HG03432 (cell line): ENCODE measurements around the gene LCMT1.
"Not testable (repeated sequence)": the region's sequence is repeated elsewhere in the genome, so short reads cannot be mapped to it uniquely, and the experiment has no call there.

Source experiments
- ATAC-seq: cut with Tn5 transposase; IDR thresholded peaks from one replicate; pipeline ENCODE4 v1.9.1; 2021; ENCODE audit warnings: mild to moderate bottlenecking, moderate library complexity; ENCODE audit not compliant: unreplicated experiment

Gene LCMT1

DNA sequence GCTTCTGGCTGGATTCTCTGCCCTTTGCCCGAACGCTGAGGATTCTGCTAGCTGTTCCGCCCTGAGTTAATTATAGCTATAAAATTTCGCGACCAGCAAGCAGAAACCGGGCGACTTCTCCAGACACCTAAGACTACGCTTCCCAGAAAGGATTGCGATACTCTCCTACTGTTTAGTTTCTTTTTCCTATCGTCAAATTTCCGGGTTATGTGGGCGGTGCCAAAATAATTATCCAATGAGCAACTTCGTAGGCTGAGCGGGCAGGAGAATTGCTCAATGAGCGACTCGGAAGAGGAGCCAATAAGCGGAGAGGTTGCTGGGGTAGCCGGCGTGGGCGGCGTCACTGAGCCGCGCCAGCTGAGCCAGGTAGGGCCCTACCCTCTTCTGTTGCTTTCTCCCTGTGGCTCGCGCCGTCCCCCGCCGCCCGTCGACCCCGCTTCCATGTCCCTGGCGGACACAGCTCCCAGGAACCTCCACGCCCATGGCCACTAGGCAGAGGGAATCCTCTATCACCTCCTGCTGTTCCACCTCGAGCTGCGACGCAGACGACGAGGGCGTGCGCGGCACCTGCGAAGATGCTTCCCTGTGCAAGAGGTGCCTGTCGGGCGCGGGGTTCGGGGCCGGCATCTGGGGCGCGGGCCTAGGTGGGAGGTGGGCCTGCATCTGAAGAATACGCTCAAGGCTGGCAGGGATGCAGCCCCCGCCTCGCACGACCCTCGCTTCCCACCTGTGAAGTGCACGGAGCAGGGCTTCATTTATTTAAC, at the start of gene LCMT1:
TSS of gene LCMT1 (plus strand) at position 340 of the 764 bp plus-strand sequence. CDS start at position 482, 142 bp downstream.
- peak; percentile 93 for ATAC-seq

DNA sequence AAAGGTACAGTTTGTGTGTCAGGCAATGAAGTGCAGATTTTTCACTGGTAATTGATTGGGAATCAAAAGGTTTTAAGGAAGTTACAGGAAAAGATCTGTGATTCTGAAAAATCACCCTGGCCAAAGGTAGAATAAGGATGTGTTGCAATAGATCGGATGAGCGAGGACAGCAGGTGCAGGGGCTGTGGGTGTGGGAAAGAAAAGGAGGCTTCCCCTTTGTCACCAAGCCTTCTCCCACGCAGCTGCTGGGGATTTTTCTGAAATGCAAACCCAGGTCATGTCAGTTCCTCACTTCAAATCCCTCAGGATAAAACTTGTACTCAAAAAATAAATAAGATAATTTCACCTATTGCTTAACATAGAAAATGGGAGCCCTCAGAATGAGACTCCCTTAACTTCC, 48.4 kb upstream of the LCMT1 start:
- no peak for ATAC-seq

DNA sequence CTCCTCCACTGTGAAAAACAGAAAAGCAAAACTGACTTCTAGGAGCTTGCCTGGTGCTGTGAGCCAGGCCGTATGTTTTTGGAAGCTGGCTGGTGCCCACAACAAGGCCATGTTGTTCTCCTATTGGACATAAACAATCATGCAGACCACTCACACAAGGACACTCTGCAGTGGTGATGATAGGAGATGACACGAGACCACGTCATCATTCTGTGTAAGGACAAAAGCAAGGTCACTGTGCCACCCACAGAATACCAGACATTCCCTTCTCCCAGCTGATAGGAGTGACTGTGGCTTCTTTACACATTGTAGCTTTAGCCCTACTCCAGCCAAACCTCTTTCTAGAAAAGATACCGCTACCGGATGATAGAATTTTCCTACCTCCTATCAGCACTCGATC, 47.7 kb upstream of the LCMT1 start:
- no peak for ATAC-seq

DNA sequence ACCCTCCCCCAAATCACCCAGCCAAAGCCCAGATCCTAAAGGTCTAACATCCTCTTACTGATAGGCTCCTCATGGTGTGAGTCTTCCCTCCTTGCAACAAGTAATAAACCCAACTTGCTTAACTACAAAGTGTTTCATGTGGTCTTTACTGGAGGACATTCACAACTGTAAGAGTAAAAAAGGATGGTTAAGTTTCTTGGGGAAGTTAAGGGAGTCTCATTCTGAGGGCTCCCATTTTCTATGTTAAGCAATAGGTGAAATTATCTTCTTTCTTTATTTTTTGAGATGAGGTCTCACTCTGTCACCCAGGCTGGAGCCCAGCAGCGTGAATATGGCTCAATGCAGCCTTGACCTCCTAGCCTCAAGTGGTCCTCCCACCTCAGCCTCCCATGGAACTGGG, 47.3 kb upstream of the LCMT1 start:
- ATAC-seq = not testable (repeated sequence)

DNA sequence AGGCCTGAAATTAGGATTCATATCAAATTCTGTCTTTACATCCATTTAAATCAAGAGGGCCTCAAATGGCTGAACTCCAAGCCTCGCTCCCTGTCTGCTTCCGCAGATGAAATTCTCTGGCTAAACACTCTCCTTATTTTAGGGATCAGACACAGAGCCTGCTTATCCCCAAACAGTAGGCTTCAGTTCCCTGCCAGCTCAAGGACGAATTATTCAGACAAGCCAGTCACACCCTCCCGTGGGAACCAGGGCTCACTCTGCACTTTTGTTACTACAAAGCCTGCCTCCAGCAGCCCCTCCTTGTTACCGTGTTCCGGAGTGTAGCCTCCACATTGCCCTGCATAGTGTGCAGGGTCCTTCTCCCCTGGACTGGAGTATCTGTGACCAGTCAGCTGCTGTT, 46.6 kb upstream of the LCMT1 start:
- no peak for ATAC-seq

DNA sequence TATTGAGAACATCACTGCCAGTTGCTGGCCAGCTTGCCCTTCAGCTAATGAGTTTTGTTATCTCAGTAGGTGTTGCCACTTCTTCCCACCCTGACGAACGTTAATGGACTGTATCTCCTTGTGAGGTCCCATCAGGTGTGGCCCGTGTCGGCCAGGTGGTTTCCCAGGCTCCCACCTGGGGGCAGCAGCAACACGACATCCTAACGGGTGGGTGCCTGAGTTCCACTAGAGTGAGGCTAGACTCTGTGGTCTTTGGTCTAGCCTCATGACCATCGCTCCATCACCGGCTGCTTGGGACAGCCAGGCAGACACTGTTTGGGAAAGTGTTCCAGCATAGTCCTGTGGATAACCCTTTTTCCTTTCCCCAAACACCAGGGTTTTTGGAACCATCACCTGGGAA, 45.6 kb upstream of the LCMT1 start:
- ATAC-seq = no peak

DNA sequence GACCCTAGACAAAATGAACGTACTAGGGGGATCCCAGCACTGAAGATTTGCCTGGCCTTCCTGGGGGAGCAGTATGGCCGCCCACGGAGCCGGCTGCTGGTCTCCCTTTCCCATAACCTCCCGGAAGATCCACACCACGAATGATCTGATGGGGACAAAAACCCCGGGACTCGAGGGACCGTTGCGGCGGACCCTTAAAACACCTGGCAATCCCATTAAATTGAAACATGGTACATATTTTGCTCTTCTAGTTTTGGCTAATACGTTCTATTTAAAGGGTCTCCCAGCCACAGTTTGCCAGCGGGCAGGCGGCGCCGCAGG, 45.2 kb upstream of the LCMT1 start:
- ATAC-seq = peak; percentile 14

DNA sequence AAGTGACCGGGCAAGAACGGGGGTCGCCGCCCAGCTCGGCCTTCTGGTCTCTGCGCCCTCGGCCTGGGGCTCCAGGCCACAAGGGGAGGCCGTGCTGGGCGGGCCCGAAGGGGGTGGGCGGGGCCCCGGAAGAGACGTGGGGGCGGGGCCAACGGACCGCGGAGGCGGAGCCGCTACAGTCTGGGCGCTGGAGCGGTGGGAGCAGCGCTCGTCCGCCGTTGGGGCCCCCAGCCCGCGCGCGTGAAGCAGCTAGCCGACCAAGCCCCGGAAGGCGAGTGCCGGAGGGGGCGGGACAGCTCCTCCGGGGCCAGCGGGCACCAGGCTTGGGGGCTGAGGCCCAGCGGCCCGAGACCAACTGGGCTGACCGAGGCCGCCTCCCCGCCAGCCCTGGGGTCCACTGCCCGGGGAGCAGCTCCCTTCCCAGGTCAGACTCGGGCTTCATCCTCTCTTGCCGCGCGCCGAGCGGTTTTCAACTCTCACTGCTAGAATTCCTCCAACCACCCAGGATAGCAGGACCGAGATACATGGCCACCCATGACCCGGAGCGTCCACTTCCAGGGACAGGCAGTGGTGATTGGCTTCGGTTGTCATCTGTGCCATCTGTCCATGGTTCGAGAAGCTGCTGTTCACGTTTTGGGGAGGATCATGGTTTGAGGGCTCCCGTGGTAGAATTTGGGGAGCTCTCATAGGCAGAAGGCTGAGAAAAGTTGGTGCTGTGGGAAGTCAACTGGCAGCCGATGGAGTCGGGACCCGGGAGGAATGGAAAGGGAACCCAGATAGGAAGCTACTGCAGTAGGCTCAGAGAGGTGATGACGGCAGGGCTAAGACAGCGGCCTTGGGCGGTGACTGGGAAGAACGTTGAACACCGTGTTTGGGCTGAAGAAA, 44.6 kb upstream of the LCMT1 start:
- ATAC-seq = peak; percentile 95

DNA sequence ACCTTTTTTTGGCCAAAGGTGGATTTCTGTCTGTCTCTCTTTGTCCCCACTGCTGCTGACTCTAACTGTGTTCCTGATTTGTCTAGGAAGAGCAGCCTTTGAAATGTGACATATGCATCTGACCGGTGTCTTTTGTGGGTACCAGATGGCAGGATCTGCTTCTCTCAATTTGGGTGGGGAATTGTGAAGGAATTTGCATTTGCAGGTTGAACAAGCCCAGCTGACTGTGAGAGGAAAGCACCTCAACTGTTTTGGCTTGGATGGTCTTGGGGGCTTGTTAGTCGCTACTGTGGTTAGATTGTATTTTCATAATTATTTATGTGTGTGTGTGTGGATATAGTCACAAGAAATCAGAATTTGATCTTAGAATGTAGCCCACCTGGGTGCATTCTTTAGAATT, 37.7 kb upstream of the LCMT1 start:
- ATAC-seq = no peak

DNA sequence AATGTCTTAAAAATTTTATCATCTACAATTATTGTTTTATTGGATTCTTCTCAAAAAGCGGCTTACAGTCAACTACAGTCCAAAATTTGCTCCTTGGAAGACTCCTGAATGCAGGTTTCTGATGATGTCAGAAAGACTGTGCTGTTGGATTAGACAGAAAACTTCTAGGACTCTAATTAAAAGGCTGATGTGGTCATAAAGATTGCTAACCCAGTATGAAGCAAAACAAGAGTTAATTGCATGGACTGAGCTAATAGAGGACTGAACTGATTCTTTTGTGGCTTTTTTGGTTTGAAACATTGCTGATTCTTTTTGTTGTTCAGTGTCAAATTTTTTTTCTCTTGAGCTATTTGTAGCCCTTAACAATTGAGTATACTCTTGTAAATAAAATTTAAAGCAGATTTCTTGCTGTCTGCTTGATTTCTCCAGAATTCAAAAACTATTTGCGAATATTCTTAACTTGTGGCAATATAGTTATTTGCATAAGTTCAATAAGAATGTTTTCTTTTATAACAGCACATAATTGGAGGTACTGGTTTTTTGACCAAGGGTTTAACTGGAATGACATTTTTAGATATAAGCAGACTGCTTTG, 33.1 kb upstream of the LCMT1 start:
- no peak for ATAC-seq

DNA sequence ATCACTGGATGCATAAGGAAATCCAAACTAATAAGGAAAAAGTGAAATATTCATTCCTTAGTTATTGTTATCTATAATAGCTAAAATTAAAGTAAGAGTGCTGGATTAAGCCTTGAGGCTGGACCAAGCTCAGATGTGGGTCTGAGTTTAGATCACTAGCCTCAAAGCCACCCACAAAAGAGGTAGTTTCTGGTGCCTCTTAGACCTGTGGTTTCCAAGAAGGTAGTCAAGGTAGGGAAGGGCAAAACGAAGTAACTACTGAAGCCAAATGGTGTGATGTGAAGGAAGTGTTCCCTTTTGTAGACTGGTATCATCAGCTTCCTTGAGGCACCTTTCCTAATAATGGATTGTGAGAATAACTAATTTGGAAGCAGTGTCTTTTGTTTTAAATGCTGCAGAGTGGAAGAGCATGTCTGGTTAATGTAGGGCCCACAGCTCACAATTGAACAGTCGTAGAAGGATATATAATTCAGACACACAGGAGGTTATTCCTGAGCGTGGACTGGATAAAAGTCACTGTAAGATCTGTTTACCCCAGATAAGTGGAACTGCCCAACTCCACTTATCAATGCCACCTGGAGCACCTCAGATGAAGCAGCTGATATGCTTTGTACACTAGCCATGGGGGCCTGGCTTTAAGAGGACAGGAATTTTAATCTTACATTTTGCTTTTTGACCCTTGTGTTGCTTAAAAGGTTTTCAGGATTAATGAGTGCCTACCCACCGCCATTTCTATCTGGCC, 31.7 kb upstream of the LCMT1 start:
- no peak for ATAC-seq

DNA sequence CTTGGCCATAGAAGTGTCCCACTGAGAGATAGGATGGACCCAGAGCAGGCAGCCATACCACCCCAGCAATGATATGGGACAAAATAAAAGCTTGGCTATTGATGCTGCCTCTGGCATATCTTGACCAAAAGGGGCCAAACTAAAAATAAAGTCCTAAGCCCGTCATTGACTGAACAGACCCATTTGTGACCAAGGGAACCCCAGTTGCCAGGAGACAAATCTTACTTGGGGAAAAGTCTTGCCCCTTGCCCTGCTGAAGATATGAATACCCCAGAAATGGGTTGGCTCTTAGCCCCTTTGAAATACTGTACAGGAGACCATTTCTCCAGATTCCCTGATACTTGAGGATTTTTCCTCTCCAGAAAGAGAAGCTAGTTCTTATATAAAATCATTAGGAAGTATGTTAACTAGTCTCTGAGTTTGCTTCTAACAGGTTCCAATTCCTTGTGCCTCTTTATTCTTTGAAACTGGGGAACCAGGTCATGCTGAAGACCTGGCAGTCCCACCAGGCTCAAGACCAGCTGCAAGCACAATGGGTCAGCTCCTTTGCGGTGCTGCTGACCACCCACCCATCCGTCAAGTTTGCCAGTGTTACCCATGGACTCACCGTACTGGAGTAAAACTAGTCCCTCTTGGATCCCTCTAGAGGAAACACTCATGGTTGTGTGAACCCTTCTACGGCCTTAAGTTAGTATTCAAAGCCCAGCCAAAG, 31.0 kb upstream of the LCMT1 start:
- ATAC-seq = no peak

DNA sequence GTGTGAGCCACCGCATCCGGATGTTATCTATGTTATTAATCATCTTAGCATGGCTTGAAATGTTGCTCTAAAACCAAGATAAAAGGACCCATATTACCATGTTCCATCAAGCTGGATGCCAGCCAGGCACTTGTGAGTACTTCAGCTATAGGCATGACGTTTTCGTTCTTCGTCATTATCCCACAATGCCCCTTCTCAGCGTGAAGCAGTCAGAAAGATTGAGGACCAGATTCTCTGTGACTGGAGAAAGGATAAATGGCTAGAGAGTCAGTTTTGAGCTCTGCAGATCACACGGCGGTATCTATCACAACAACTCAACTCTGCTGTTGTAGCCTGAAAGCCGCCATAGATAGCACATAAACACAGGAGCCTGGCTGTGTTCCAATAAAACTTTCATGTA, 29.8 kb upstream of the LCMT1 start:
- ATAC-seq = no peak

DNA sequence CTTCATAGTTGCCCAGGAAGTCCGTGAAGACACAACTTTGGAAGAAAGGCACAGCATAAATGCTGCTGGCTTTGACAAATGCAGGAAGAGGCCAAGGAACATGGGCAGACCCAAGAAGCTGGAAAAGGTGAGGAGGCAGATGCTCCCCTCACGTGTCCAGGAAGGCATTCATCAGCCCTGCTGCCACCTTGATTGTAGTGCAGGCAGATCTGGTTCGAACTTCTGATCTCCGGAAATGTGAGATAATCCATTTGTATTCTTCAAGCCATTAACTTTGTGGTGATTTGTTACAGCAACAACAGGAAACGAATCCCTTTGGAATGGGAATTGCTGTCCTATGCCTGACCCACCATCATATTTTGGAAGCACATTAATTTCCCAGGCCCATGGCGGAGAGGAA, 28.5 kb upstream of the LCMT1 start:
- no peak for ATAC-seq

DNA sequence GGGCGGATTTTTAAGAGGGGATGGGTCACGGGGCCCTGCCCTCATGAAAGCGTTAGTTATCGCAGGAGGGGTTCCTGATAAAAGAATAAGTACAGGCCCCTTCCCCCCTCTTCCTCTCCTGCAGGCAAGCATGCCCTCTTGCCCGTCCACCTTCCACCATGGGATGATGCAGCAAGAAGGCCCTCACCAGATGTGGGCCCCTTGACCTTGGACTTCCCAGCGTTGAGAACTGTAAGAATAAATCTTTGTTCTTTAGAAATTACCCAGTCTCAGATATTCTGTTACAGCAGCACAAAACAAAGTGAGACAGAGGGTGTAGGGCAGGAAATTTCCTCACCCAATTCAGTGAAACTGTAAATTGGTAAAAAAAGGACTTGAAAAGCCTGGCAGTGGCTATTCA, 27.8 kb upstream of the LCMT1 start:
- no peak for ATAC-seq

DNA sequence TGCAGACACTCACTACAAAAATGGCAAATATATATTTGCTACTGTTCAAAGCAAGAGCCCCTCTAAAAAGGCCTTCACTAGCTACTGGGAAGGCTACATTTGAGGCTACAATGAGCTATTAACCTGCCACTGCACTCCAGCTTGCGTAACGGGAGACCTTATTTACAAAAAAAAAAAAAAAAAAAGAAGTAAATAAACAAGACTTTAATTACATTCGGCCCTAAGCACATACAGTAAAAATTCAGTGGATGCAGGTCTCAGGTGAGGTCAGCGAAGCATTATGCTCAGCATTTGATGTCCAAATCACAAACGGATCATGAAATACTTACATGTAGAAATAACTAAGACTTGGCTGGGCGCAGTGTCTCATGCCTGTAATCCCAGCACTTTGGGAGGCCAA, 26.7 kb upstream of the LCMT1 start:
- no peak for ATAC-seq

DNA sequence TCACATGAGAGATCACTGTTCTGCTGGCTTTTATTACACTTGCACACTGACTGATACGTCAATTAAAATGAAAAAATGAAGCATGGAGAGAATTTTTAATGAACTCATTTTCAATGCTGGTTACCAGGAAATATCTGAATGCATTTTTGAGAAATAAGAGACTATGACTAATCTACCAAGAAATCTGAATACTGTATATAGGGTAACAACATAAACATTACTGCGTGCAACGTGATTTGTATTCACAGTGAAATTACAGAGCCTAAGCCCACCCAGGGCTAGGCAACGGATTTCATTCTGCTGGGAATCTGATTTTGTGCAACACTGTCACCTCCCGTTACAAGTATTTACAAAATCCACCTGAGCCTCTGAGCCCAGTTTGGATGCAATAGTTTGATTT, 23.8 kb upstream of the LCMT1 start:
- no peak for ATAC-seq

DNA sequence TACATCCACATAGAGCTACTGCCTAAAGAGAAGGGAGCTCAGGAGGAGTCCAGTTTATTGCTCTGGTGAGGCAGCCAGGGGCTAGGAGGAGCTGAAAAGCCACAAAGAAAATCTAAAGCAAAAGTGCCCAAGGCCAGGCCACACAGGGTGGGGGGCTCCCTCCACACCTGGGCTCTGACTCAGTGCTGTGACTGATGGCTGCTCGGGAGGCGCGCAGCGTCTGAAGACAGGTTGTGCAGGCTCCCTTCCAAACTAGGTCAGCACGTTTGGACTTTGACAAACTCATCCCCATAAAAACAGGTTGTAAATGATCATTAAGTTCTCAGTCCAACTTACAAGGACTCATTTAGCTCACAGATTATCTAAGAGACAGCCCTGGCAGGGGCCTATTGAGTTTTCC, 22.2 kb upstream of the LCMT1 start:
- ATAC-seq = no peak

DNA sequence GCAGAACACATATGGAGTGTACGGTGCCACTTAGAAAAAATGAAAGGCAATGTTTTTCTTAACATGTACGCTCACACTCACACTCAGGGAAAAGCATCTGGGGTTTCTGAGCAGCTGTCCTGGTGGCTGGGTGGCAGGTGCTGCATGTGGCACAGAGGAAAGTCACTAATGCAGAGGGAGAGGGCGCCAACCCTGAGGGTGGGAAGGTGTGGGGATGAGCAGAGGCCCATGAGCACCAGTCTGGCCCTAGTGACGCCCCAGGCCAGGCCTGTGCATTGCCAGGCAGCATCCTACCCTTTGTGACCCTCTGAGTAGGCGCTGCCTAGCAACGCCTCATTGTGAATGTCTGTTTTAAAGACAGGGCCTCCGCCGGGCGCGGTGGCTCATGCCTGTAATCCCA, 19.1 kb upstream of the LCMT1 start:
- ATAC-seq = no peak

DNA sequence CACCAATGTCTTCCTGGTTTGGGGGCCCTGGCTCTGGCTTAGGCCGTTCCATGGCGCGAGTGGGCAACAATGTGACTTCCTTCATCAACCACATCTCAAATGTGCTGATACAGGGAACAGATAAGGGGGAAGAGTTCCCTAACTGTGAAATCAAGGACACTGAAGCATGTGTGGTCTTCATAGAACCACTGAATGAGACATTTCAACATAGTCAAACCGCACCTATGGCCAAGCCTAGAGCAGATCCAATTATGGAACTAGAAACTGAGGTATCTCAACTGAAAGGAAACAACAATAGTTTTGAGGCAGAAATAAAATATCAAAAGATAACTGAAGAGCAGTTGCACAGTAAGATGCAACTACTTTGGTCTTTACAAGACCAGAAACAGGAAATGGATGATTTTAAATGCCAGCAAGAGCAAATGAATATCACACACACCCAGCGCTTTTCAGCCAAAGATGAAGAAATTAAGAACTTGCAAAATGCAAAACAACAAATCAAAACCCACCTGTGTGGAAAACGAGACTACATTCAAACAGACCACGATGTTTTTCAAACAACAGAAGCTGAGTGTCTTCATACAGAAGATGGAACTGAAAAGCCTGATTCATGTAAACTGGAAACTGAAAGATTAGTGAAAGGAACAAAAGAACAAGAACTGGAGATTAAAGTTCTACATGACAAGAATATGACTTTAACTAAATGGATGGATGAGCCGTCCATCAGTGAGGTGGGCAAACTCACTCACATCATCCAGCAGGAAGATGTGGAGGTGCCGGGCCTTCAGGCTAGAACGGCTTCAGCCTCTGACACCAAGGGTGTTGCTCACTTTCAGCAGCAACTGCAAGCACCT, 18.1 kb upstream of the LCMT1 start:
- ATAC-seq = peak; percentile 69
